Measurements from ENCODE around the gene FRRS1.
A peak's percentile ranks its signal among the peaks of the same experiment; 100 is the strongest.
"Not testable (repeated sequence)": the region's sequence is repeated elsewhere in the genome, so short reads cannot be mapped to it uniquely, and the experiment has no call there.

Gene FRRS1

GRCh38 chr1:99763956-99764355 lies 2.5 kb downstream of the FRRS1 start:
- no peak for DNase-seq

GRCh38 chr1:99761774-99762173 lies 4.7 kb downstream of the FRRS1 start:
- no peak for DNase-seq

- no peak for DNase-seq
Measured at GRCh38 chr1:99759518-99760160, 6.8 kb downstream of the FRRS1 start.

GRCh38 chr1:99758686-99759517 lies 7.5 kb downstream of the FRRS1 start:
- not testable (repeated sequence) for DNase-seq

- DNase-seq = no peak
Measured at GRCh38 chr1:99758073-99758511, 8.3 kb downstream of the FRRS1 start.

- DNase-seq = no peak
Measured at GRCh38 chr1:99756598-99756997, 9.8 kb downstream of the FRRS1 start.

- no peak for DNase-seq
Measured at GRCh38 chr1:99755664-99756063, 10.8 kb downstream of the FRRS1 start.

- DNase-seq = no peak
Measured at GRCh38 chr1:99754697-99755096, 11.7 kb downstream of the FRRS1 start.

- DNase-seq = no peak
Measured at GRCh38 chr1:99754055-99754626, 12.3 kb downstream of the FRRS1 start.

- DNase-seq = no peak
Measured at GRCh38 chr1:99751877-99752504, 14.4 kb downstream of the FRRS1 start.

- DNase-seq = no peak
Measured at GRCh38 chr1:99749504-99750347, 16.7 kb downstream of the FRRS1 start.

GRCh38 chr1:99748419-99748818 lies 18.0 kb downstream of the FRRS1 start:
- no peak for DNase-seq

GRCh38 chr1:99745684-99746083 lies 20.8 kb downstream of the FRRS1 start:
- peak; percentile 57 for DNase-seq

GRCh38 chr1:99745061-99745460 lies 21.4 kb downstream of the FRRS1 start:
- peak; percentile 67 for DNase-seq

- DNase-seq = no peak
Measured at GRCh38 chr1:99740141-99740540, 26.3 kb downstream of the FRRS1 start.

- DNase-seq = no peak
Measured at GRCh38 chr1:99738858-99739465, 27.5 kb downstream of the FRRS1 start.

- peak; percentile 73 for DNase-seq
Measured at GRCh38 chr1:99737016-99737415, 29.4 kb downstream of the FRRS1 start.

GRCh38 chr1:99735852-99736251 lies 30.6 kb downstream of the FRRS1 start:
- DNase-seq = no peak

GRCh38 chr1:99731384-99731783 lies 35.1 kb downstream of the FRRS1 start:
- DNase-seq = no peak

- peak; percentile 59 for DNase-seq
Measured at GRCh38 chr1:99728494-99729235, 37.8 kb downstream of the FRRS1 start.

- DNase-seq = no peak
Measured at GRCh38 chr1:99727575-99728185, 38.8 kb downstream of the FRRS1 start.

Measured in islet precursor cell (in vitro differentiated cells).